Mucosa of descending colon (tissue), 3 donors: ENCODE results near the gene ESPN. TPM values are rescaled to one million over a fixed set of nuclear protein-coding genes. Genes with fewer than 3 reads are reported as not detected.
"Not testable (repeated sequence)": the region's sequence is repeated elsewhere in the genome, so short reads cannot be mapped to it uniquely, and the experiment has no call there.

Source experiments
- ATAC-seq: fragments of 200-7000 bp; cut with Tn5 transposase; one replicate; pipeline ENCODE4 v1.9.1; 2020; ENCODE audit warnings: mild to moderate bottlenecking, moderate library complexity
- DNase-seq, 3 donors: peaks; one replicate each; pipeline ENCODE4 v3.0.0-alpha.2; 2020
- H3K36me3 ChIP-seq: fragments of 200-600 bp; one replicate; pipeline ENCODE4 v1.8.0; 2021; ENCODE audit warnings: low read depth, mild to moderate bottlenecking
- H3K4me1 ChIP-seq: fragments of 200-600 bp; one replicate; pipeline ENCODE4 v1.8.0; 2021; ENCODE audit warnings: low read depth, mild to moderate bottlenecking
- H3K4me3 ChIP-seq: fragments of 200-600 bp; one replicate; pipeline ENCODE4 v1.8.0; 2021; ENCODE audit warnings: mild to moderate bottlenecking
- H3K9me3 ChIP-seq: fragments of 200-600 bp; one replicate; pipeline ENCODE4 v1.8.0; 2021; ENCODE audit warnings: mild to moderate bottlenecking
- CTCF ChIP-seq: fragments of 200-600 bp; IDR thresholded peaks from one replicate; pipeline ENCODE4 v1.8.0; 2022; ENCODE audit warnings: antibody characterized with exemption, mild to moderate bottlenecking
- intact Hi-C, 2 donors: fragments of 100-400 bp; cut with DNase I in 1 of 2; cut with micrococcal nuclease in 1 of 2; formaldehyde crosslinking; loops; one replicate each; pipeline versions ENCODE4 v1.11.0 to v1.11.1; 2022; cut with DNase I, micrococcal nuclease
- total RNA-seq, 3 donors: library from RNA; stranded (reverse); fragmentation: NEBNext Ultra II Directional in 2 of 3; extraction: Animal tissue kit (Norgen Biotek cat#: 25700) in 2 of 3; gene quantifications; one replicate each; pipeline versions ENCODE4 v1.2.1 to v1.2.4, GENCODE V29; 2021 to 2023
- donor health status: DM: no; HTN: no; CAD: no; lungs with moderate emphysema.
- donor health status: DM: no; HTN: no; CAD: no.
- donor health status: DM: no; HTN: yes; CAD: no.

Gene ESPN
- total RNA-seq, 3 donors from 2014 or later = 65.7 to 137 (median 124) TPM

- no peak for TF ChIP-seq CTCF
- ATAC-seq (peak; percentile 76), DNase-seq (peak; percentile 89 to 91 (median 89))
- Histone ChIP-seq H3K4me3 (no peak overlapping the region), H3K9me3 (no peaks in the 10 kb centered on the region), H3K36me3 (no peaks in the 10 kb centered on the region), H3K4me1 (peaks cover 28% of the 10 kb centered on the region)
- intact Hi-C loops = no loop called here
Observed at GRCh38 chr1:6450943-6451373, 26.4 kb downstream of the ESPN start.

DNA sequence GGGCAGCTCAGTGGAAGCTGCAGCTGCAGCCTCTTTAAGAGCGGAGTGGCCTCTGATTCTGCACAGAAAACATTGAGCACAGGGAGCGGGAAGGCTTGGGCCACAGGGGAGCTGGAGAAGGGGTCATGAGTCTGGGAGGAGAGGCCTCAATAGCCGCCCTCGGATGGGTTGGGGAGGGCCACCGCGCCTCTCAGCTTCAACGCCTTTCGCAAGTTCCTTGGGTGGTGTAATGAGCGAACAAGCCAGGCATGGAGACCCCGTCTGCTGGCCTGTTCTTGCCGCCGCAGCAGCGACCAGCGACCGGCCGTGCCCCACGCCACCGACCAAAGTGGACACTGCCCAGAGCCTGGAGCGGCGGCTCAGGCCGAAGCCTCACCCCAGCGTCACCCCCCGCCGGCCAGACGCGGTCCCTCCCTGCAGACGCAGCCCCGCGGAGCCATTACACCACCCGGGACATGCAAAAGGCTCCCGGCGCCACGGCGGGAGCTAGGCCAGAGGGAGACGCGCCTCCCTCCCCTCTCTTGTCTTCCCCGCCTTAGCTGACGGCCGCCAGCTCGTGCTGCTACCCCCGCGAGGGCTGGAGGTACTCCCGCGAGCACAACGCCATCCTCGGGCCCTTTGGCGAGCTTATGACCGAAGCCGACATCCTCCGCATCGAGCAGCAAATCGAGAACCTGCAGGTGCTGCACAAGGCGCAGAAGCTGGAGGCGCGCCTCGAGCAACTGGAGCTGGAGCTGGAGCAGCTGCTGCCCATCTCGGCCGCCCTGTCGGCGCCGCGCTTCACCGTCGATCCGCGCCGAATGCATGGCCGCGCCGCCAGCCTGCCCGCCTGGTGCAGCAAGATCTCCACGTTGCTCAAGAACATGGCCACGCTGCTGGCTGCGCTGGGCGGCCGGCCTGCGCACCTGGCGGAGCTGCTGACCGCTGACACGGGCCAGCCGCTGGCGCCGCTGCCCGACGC, 29.6 kb downstream of the ESPN start:
- H3K9me3 ChIP-seq, intact Hi-C loops, H3K36me3 ChIP-seq, H3K4me3 ChIP-seq, ATAC-seq: not testable (repeated sequence)
- DNase-seq = peak in 1 of 3 donors; percentile 50
- H3K4me1 ChIP-seq = peaks cover 12% of the 10 kb centered on the region

DNA sequence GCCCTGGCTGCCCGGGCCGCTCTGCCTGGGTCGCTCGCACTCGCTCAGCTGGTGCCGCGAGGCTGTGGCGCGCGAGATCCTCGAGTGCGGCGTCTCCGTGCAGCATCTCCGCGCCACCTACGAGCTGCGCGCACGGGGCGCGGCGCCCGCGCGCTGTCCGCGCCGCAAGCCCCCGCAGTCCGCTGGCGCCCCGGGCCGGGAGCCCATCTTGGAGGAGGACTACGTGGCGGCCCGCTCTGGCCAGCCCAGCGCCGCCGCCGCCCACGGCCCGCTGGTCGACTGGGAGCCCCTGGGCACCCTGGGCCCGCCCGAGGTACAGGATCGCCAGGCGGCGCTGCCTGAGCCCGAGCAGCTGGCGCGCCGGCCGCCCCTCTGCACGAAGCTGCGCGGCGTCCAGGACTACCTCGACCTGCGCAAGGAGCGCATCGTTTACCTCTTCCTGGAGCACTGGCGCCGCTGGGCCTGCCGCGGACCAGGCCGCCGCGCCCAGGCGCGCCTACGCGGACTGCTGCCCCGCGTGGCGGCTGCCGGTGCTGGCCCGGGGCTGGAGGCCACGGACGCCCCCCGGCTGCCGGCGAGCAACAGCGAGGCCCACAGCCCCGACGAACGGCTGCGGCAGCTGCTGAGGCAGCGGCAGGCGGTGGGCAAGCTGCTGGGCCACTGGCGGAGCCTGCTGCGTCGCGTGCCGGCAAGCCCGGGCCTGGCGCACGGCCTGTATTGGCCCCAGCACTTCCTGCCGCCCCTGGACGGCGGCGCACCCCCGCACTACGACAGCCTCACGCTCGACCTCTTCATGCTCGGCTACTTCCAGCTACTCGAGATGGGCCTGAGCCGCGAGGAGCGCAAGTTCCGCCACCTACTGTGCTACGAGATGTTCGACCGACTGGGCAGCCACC, 30.5 kb downstream of the ESPN start:
- ATAC-seq = no peak

GRCh38 chr1:6455752-6456520, 31.4 kb downstream of the ESPN start:
- H3K4me1 ChIP-seq, intact Hi-C loops, H3K9me3 ChIP-seq, ATAC-seq, H3K36me3 ChIP-seq, H3K4me3 ChIP-seq, DNase-seq: not testable (repeated sequence)

More for the DNA sequence above, 30.5 kb downstream of the ESPN start:
- Histone ChIP-seq H3K9me3 (no peaks in the 10 kb centered on the region), H3K36me3 (no peaks in the 10 kb centered on the region), H3K4me3 (no peak overlapping the region), H3K4me1 (peaks cover 4% of the 10 kb centered on the region)
- TF ChIP-seq CTCF = no peak
- peak in 1 of 3 donors; percentile 45 for DNase-seq
- intact Hi-C loops = no loop called here

GRCh38 chr1:6456800-6457466, 32.4 kb downstream of the ESPN start:
- ATAC-seq = no peak
- intact Hi-C loops = no loop called here

More at GRCh38 chr1:6456800-6457466, 32.4 kb downstream of the ESPN start:
- Histone ChIP-seq H3K36me3 (no peaks in the 10 kb centered on the region), H3K4me3 (no peak overlapping the region), H3K4me1 (peaks cover under 1% of the 10 kb centered on the region), H3K9me3 (no peaks in the 10 kb centered on the region)
- DNase-seq = no peak
- TF ChIP-seq CTCF = no peak
